NCI-H2171 (cell line): ENCODE results near the gene SCN10A.

Experiments used
- DNase-seq: peaks from one replicate; lab custom pipeline; 2025; lab: John Stamatoyannopoulos, UW

SCN10A gene

GRCh38 chr3:38720465-38720864 lies 95.6 kb downstream of the SCN10A start:
- DNase-seq, result no peak

- DNase-seq, result no peak
These were observed 98.4 kb downstream of the SCN10A start for GRCh38 chr3:38717355-38718240.

- DNase-seq, result no peak
These were observed 102.9 kb downstream of the SCN10A start for GRCh38 chr3:38713121-38713520.

GRCh38 chr3:38711321-38711720 lies 104.7 kb downstream of the SCN10A start:
- no peak for DNase-seq

GRCh38 chr3:38707730-38708129 lies 108.3 kb downstream of the SCN10A start:
- DNase-seq, result no peak

GRCh38 chr3:38706961-38707360 lies 109.1 kb downstream of the SCN10A start:
- no peak for DNase-seq

GRCh38 chr3:38702231-38702630 lies 113.8 kb downstream of the SCN10A start:
- DNase-seq, result no peak

- DNase-seq, result no peak
These were observed 117.3 kb downstream of the SCN10A start for GRCh38 chr3:38698760-38699159.

GRCh38 chr3:38698061-38698460 lies 118.0 kb downstream of the SCN10A start:
- DNase-seq, result no peak

GRCh38 chr3:38696034-38696433 lies 120.0 kb downstream of the SCN10A start:
- DNase-seq, result no peak

- no peak for DNase-seq
These were observed 125.8 kb downstream of the SCN10A start for GRCh38 chr3:38690185-38690584.

- no peak for DNase-seq
These were observed 126.2 kb downstream of the SCN10A start for GRCh38 chr3:38689774-38690173.

- no peak for DNase-seq
These were observed 126.7 kb downstream of the SCN10A start for GRCh38 chr3:38689346-38689745.

GRCh38 chr3:38687321-38687720 lies 128.7 kb downstream of the SCN10A start:
- no peak for DNase-seq

GRCh38 chr3:38684546-38684945 lies 131.5 kb downstream of the SCN10A start:
- DNase-seq, result no peak

- DNase-seq, result no peak
These were observed 146.3 kb downstream of the SCN10A start for GRCh38 chr3:38669668-38670067.

- peak; percentile 24 for DNase-seq
These were observed 153.5 kb downstream of the SCN10A start for GRCh38 chr3:38662544-38662943.

- no peak for DNase-seq
These were observed 157.2 kb downstream of the SCN10A start for GRCh38 chr3:38658841-38659240.

- no peak for DNase-seq
These were observed 158.6 kb downstream of the SCN10A start for GRCh38 chr3:38657369-38657768.

- DNase-seq, result peak; percentile 14
These were observed 160.2 kb downstream of the SCN10A start for GRCh38 chr3:38655708-38656300.

GRCh38 chr3:38653685-38654537 lies 162.1 kb downstream of the SCN10A start:
- no peak for DNase-seq

GRCh38 chr3:38652934-38653333 lies 163.1 kb downstream of the SCN10A start:
- no peak for DNase-seq
